ENCODE results near the gene NTSR2.

NTSR2 gene

GRCh38 chr2:11628675-11629074 is 41.3 kb downstream of the NTSR2 start:
- no peaks in the 10 kb centered on the region for H3K36me3 ChIP-seq (ENCODE audit: control insufficient read depth, insufficient read depth, low read length)
- H3K27me3 ChIP-seq (ENCODE audit: control insufficient read depth, insufficient read depth, low read length): no peaks in the 10 kb centered on the region
- H3K9me3 ChIP-seq (ENCODE audit: control insufficient read depth, low read length): no peaks in the 10 kb centered on the region
- H3K9ac ChIP-seq: no peak overlapping the region
- H3K4me2 ChIP-seq (ENCODE audit: low read length): no peak overlapping the region
- no peaks in the 10 kb centered on the region for H3K79me2 ChIP-seq
- H3K27ac ChIP-seq: no peak overlapping the region
- TF ChIP-seq CTCF (IDR thresholded peaks at IDR 0.05): no peak
- H2AFZ ChIP-seq: no peak overlapping the region
- H3K4me1 ChIP-seq: no peaks in the 10 kb centered on the region
- H3K4me3 ChIP-seq (ENCODE audit: low read depth, low read length): no peak overlapping the region

DNA sequence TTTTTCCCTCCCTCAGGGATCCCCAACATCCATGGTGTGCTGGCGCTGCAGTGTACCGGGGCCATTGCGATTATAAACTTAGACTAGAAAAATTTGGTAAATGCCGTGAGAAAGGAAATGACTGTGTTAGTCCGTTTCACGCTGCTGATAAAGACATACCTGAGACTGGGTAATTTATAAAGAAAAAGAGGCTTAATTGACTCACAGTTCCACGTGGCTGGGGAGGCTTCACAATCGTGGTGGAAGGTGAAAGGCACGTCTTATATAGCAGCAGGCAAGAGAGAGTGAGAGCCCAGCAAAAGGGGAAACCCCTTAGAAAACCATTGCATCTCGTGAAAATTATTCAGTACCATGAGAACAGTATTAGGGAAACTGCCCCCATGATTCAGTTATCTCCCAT is 44.3 kb downstream of the NTSR2 start:
- no peaks in the 10 kb centered on the region for H3K27me3 ChIP-seq (ENCODE audit: control insufficient read depth, insufficient read depth, low read length)
- H3K79me2 ChIP-seq: no peaks in the 10 kb centered on the region
- TF ChIP-seq CTCF (IDR thresholded peaks at IDR 0.05): no peak
- no peaks in the 10 kb centered on the region for H3K36me3 ChIP-seq (ENCODE audit: control insufficient read depth, insufficient read depth, low read length)
- H3K4me1 ChIP-seq: no peaks in the 10 kb centered on the region
- no peak overlapping the region for H3K27ac ChIP-seq
- H3K9me3 ChIP-seq (ENCODE audit: control insufficient read depth, low read length): no peaks in the 10 kb centered on the region
- H3K4me2 ChIP-seq (ENCODE audit: low read length): no peak overlapping the region
- no peak overlapping the region for H3K4me3 ChIP-seq (ENCODE audit: low read depth, low read length)
- no peak overlapping the region for H3K9ac ChIP-seq
- H2AFZ ChIP-seq: no peak overlapping the region

DNA sequence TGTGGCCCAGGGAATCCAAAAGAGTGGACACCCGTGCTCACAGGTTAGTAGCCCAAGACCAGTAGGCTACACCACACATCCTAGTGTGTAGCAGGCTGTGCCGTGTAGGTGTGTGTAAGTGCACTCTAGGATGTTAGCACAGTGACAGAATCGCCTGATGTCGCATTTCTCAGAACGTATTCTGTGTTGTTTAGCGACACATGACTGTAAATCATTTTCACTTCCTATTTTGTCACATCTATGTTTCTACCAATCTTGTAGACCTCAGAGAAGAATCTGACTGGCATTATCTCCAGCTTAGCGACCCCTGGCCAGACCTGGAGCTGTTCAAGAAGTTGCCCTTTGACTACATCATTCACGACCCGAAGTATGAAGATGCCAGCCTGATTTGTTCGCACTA is 45.1 kb downstream of the NTSR2 start:
- Histone ChIP-seq H3K9ac (no peak overlapping the region), H3K4me2 (ENCODE audit: low read length) (no peak overlapping the region), H3K27ac (no peak overlapping the region), H3K4me1 (no peaks in the 10 kb centered on the region), H3K4me3 (ENCODE audit: low read depth, low read length) (no peak overlapping the region), H3K36me3 (ENCODE audit: control insufficient read depth, insufficient read depth, low read length) (no peaks in the 10 kb centered on the region), H2AFZ (no peak overlapping the region), H3K79me2 (no peaks in the 10 kb centered on the region), H3K27me3 (ENCODE audit: control insufficient read depth, insufficient read depth, low read length) (no peaks in the 10 kb centered on the region), H3K9me3 (ENCODE audit: control insufficient read depth, low read length) (no peaks in the 10 kb centered on the region)
- no peak for TF ChIP-seq CTCF (IDR thresholded peaks at IDR 0.05)

DNA sequence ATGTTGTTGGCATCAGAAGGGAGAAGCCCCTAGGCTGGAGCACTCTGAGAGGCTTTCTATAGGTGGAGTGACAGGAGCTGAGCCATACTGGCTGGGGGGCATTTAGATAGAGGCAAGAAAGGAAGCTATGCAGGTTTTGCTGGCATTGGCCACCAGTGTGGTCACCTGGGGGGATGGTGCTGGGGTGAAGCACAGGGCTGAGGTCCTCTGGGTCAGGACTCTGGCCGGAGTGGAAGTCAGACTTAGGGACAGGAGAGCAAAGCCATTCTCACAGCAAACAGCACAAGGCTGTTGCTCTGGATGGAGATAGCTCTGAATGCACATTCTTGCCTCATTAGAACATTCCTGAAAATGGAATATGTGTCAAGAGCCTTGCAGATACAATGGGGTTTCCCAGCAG is 47.4 kb downstream of the NTSR2 start:
- Histone ChIP-seq H3K9me3 (ENCODE audit: control insufficient read depth, low read length) (no peaks in the 10 kb centered on the region), H3K27ac (no peak overlapping the region), H3K4me1 (no peaks in the 10 kb centered on the region), H3K36me3 (ENCODE audit: control insufficient read depth, insufficient read depth, low read length) (no peaks in the 10 kb centered on the region), H3K79me2 (no peaks in the 10 kb centered on the region), H3K4me2 (ENCODE audit: low read length) (no peak overlapping the region), H3K27me3 (ENCODE audit: control insufficient read depth, insufficient read depth, low read length) (no peaks in the 10 kb centered on the region), H2AFZ (no peak overlapping the region), H3K4me3 (ENCODE audit: low read depth, low read length) (no peak overlapping the region), H3K9ac (no peak overlapping the region)
- TF ChIP-seq CTCF (IDR thresholded peaks at IDR 0.05): no peak

DNA sequence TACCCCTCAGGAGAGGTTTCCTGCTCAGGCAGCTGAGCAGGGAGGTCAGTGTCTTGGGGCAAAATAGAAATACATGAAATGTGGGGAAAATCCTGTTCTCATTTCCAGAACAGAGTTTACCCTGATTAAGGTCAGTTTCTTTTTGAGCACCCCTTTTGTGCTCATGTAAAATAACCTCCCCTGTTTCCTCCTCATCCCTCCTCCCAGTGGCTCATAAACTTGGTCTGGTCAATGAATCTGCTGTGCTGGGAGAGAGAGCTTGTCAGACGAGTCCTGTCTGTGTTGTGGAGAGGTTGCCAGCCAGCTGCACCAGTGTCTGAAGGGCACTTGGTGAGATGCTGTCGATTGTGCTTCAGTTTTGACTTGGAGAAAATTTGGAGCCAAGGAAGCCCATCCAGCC is 48.6 kb downstream of the NTSR2 start:
- Histone ChIP-seq H3K4me2 (ENCODE audit: low read length) (no peak overlapping the region), H2AFZ (no peak overlapping the region), H3K79me2 (no peaks in the 10 kb centered on the region), H3K4me3 (ENCODE audit: low read depth, low read length) (no peak overlapping the region), H3K27me3 (ENCODE audit: control insufficient read depth, insufficient read depth, low read length) (no peaks in the 10 kb centered on the region), H3K4me1 (no peaks in the 10 kb centered on the region), H3K9me3 (ENCODE audit: control insufficient read depth, low read length) (no peaks in the 10 kb centered on the region), H3K36me3 (ENCODE audit: control insufficient read depth, insufficient read depth, low read length) (no peaks in the 10 kb centered on the region), H3K27ac (no peak overlapping the region), H3K9ac (no peak overlapping the region)
- TF ChIP-seq CTCF (IDR thresholded peaks at IDR 0.05): no peak
